ENCODE data around the gene CBX2. TPM values are rescaled to one million over a fixed set of nuclear protein-coding genes. Genes with fewer than 3 reads are reported as not detected.

The CBX2 gene
- total RNA-seq, 1 experiment from 2014 or later, result 28.3 TPM

- H3K4me2 ChIP-seq (ENCODE audit: low read length), result peak overlapping the region; percentile 68; the same call in 1 of the 2 replicates
- H3K9ac ChIP-seq (ENCODE audit: low read length), result no peak overlapping the region
- no peak overlapping the region for H3K27ac ChIP-seq (ENCODE audit: low read depth, low read length)
- H3K9me3 ChIP-seq (ENCODE audit: control insufficient read depth in 1 of 2, insufficient read depth in 1 of 2, low read depth in 1 of 2, low read length in 2 of 2), result no peaks in the 10 kb centered on the region
- intact Hi-C loops (cut with micrococcal nuclease), result loop anchor here (2.0 kb wide), 1 partner anchor 174 kb away; no protein-coding TSS in a partner anchor
- no peaks in the 10 kb centered on the region for H3K36me3 ChIP-seq (ENCODE audit: control insufficient read depth in 1 of 2, insufficient read depth in 2 of 2, low read length in 2 of 2)
- no peak overlapping the region for H3K4me3 ChIP-seq (replicated peaks in 1 of 2; ENCODE audit: low read depth in 1 of 2, low read length in 2 of 2)
- TF ChIP-seq POLR2A (IDR thresholded peaks at IDR 0.05; ENCODE audit: borderline replicate concordance, extremely low read depth, insufficient read depth, insufficient read length), result no peak
- no peak for TF ChIP-seq EGR1 (IDR thresholded peaks at IDR 0.05; ENCODE audit: low read depth)
- TF ChIP-seq FOSL1 (IDR thresholded peaks at IDR 0.05; ENCODE audit: low read depth), result no peak
- TF ChIP-seq, protein P1, sequence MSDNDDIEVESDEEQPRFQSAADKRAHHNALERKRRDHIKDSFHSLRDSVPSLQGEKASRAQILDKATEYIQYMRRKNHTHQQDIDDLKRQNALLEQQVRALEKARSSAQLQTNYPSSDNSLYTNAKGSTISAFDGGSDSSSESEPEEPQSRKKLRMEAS (IDR thresholded peaks at IDR 0.05), result no peak
- TF ChIP-seq SRF (IDR thresholded peaks at IDR 0.05; ENCODE audit: low read depth), result no peak
- TF ChIP-seq ZFX (IDR thresholded peaks at IDR 0.05), result no peak
- no peak for TF ChIP-seq POLR2AphosphoS5 (IDR thresholded peaks at IDR 0.05; ENCODE audit: low read depth, low read length)
- TF ChIP-seq EZH2phosphoT487 (IDR thresholded peaks at IDR 0.05; ENCODE audit: borderline replicate concordance), result no peak
- no peak for TF ChIP-seq SIN3A (IDR thresholded peaks at IDR 0.05; ENCODE audit: low read depth)
- TF ChIP-seq CBX3 (IDR thresholded peaks at IDR 0.05; ENCODE audit: low read depth), result no peak
- no peak for TF ChIP-seq CEBPB (IDR thresholded peaks at IDR 0.05; ENCODE audit: low read depth)
- TF ChIP-seq ELF1 (IDR thresholded peaks at IDR 0.05; ENCODE audit: borderline replicate concordance, low read depth), result no peak
- TF ChIP-seq, protein P2, sequence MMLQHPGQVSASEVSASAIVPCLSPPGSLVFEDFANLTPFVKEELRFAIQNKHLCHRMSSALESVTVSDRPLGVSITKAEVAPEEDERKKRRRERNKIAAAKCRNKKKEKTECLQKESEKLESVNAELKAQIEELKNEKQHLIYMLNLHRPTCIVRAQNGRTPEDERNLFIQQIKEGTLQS (IDR thresholded peaks at IDR 0.05), result no peak
- TF ChIP-seq EZH2 (IDR thresholded peaks at IDR 0.05), result no peak
- no peak for TF ChIP-seq CTCF (IDR thresholded peaks at IDR 0.05 in 2 of 3, conservative IDR thresholded peaks at IDR 0.05 in 1 of 3; ENCODE audit: borderline replicate concordance in 1 of 3, insufficient read depth in 1 of 3, low read depth in 2 of 3, low read length in 2 of 3)
- TF ChIP-seq JUND (IDR thresholded peaks at IDR 0.05), result no peak
- no peak for TF ChIP-seq RAD21 (IDR thresholded peaks at IDR 0.05; ENCODE audit: low read depth)
- no peak for TF ChIP-seq TCF7L2 (IDR thresholded peaks at IDR 0.05; ENCODE audit: borderline replicate concordance, extremely low read depth, insufficient read depth, insufficient read length)
- H3K79me2 ChIP-seq (ENCODE audit: insufficient read depth, low read length), result no peaks in the 10 kb centered on the region
- no TSS peak for BruUV-seq (replicated peaks)
- no peaks in the 10 kb centered on the region for H3K9me2 ChIP-seq (ENCODE audit: insufficient read depth)
- H3K27me3 ChIP-seq (ENCODE audit: insufficient read depth, low read length), result 0 out of 2 replicates have a peak, but pooled peaks cover 3% of the 10 kb centered on the region
- H3K4me1 ChIP-seq (ENCODE audit: control insufficient read depth in 1 of 2, insufficient read depth in 2 of 2, low read length in 2 of 2), result peaks cover 11 to 33% of the 10 kb centered on the region in 2 experiments; a peak in 3 of 4 replicates
- DNase-seq (ENCODE audit: low read depth, low spot score), result no peak
- peak overlapping the region; percentile 76 for H2AFZ ChIP-seq (ENCODE audit: low read depth, low read length, poor library complexity, severe bottlenecking)
- ChIA-PET RAD21 (ENCODE audit: low non-redundant PET in 1 of 2, low total read pairs in 2 of 2, uncharacterized antibody in 2 of 2, unreplicated experiment in 2 of 2) (interaction anchor here in 1 of 2 experiments (1.3 kb wide), 1 partner anchor 47 kb away, joined by 5 read pairs; no protein-coding TSS in a partner anchor), POLR2A (interaction anchor here (0.6 kb wide), 1 partner anchor 54 kb away, joined by 3 read pairs; the partner anchor contains the start of gene CBX8), CTCF (interaction anchor here (0.6 to 3.1 kb wide), 23 partner anchors 9 to 251 kb away, joined by 3 to 31 read pairs (median 5); partner anchors contain the start of genes CBX4 and CBX8)
- no peak for ATAC-seq
- H4K20me1 ChIP-seq (ENCODE audit: insufficient read depth), result no peaks in the 10 kb centered on the region
Measured at GRCh38 chr17:79742589-79742918, 35.4 kb upstream of the CBX2 start.
